Measurements from ENCODE around the gene KCNIP4. TPM values are rescaled to one million over a fixed set of nuclear protein-coding genes. Genes with fewer than 3 reads are reported as not detected.

Gene KCNIP4
- total and polyA plus RNA-seq, 12 donors: 0.44 to 4.1 (median 1.6) TPM

GRCh38 chr4:21097865-21098264 lies 850.7 kb downstream of the KCNIP4 start:
- H3K27me3 ChIP-seq: no peaks in the 10 kb centered on the region
- WGBS, 4 donors: 65 to 75% (median 71%) methylated on average over 1 of the region's 1 CpG
- H3K27ac ChIP-seq: no peak overlapping the region
- no peaks in the 10 kb centered on the region for H3K4me1 ChIP-seq (replicated peaks in 1 of 2)
- DNase-seq: no peak
- no peak for TF ChIP-seq CTCF (IDR thresholded peaks at IDR 0.05)
- no peak for TF ChIP-seq POLR2A (IDR thresholded peaks at IDR 0.05)
- intact Hi-C loops (cut with DNase I): no loop called here
- no peak overlapping the region for H3K4me3 ChIP-seq
- no peaks in the 10 kb centered on the region for H3K9me3 ChIP-seq (replicated peaks in 1 of 3)
- H3K36me3 ChIP-seq (replicated peaks in 1 of 2): no peaks in the 10 kb centered on the region

GRCh38 chr4:21097026-21097425 lies 851.5 kb downstream of the KCNIP4 start:
- Histone ChIP-seq H3K4me1 (replicated peaks in 1 of 2) (no peaks in the 10 kb centered on the region), H3K36me3 (replicated peaks in 1 of 2) (no peaks in the 10 kb centered on the region), H3K27me3 (no peaks in the 10 kb centered on the region), H3K4me3 (no peak overlapping the region), H3K9me3 (replicated peaks in 1 of 3) (no peaks in the 10 kb centered on the region), H3K27ac (no peak overlapping the region)
- no peak for DNase-seq
- intact Hi-C loops (cut with DNase I): no loop called here
- WGBS, 4 donors: 0 to 44% (median 12%) methylated on average over 1 of the region's 1 CpG
- TF ChIP-seq POLR2A (IDR thresholded peaks at IDR 0.05): no peak

- no peak overlapping the region for H3K4me3 ChIP-seq
- H3K27me3 ChIP-seq: no peaks in the 10 kb centered on the region
- intact Hi-C loops (cut with DNase I): no loop called here
- no peaks in the 10 kb centered on the region for H3K9me3 ChIP-seq (replicated peaks in 1 of 3)
- no peak for TF ChIP-seq CTCF (IDR thresholded peaks at IDR 0.05)
- no peak for TF ChIP-seq POLR2A (IDR thresholded peaks at IDR 0.05)
- no peaks in the 10 kb centered on the region for H3K4me1 ChIP-seq (replicated peaks in 1 of 2)
- DNase-seq: no peak
- H3K36me3 ChIP-seq (replicated peaks in 1 of 2): no peaks in the 10 kb centered on the region
- H3K27ac ChIP-seq: no peak overlapping the region
- WGBS, 4 donors: 83 to 93% (median 89%) methylated on average over 1 of the region's 1 CpG
These were observed 856.0 kb downstream of the KCNIP4 start for GRCh38 chr4:21092531-21092930.

- Histone ChIP-seq H3K27ac (no peak overlapping the region), H3K36me3 (replicated peaks in 1 of 2) (no peaks in the 10 kb centered on the region), H3K27me3 (no peaks in the 10 kb centered on the region), H3K4me1 (replicated peaks in 1 of 2) (no peaks in the 10 kb centered on the region), H3K4me3 (no peak overlapping the region), H3K9me3 (replicated peaks in 1 of 3) (no peaks in the 10 kb centered on the region)
- intact Hi-C loops (cut with DNase I): no loop called here
- 60 to 67% (median 65%) methylated on average over 4 of the region's 4 CpGs for WGBS, 4 donors
- TF ChIP-seq CTCF (IDR thresholded peaks at IDR 0.05) (no peak), POLR2A (IDR thresholded peaks at IDR 0.05) (no peak)
- DNase-seq: no peak
These were observed 858.4 kb downstream of the KCNIP4 start for GRCh38 chr4:21090094-21090666.

GRCh38 chr4:21083413-21083812 lies 865.2 kb downstream of the KCNIP4 start:
- TF ChIP-seq POLR2A (IDR thresholded peaks at IDR 0.05): no peak
- Histone ChIP-seq H3K27me3 (no peaks in the 10 kb centered on the region), H3K9me3 (replicated peaks in 1 of 3) (no peaks in the 10 kb centered on the region), H3K36me3 (replicated peaks in 1 of 2) (no peaks in the 10 kb centered on the region), H3K27ac (no peak overlapping the region), H3K4me3 (no peak overlapping the region), H3K4me1 (replicated peaks in 1 of 2) (no peaks in the 10 kb centered on the region)
- intact Hi-C loops (cut with DNase I): no loop called here
- no peak for DNase-seq
